ENCODE data around the gene EPN2. TPM values are rescaled to one million over a fixed set of nuclear protein-coding genes. Genes with fewer than 3 reads are reported as not detected.
A peak's percentile ranks its signal among the peaks of the same experiment; 100 is the strongest.

EPN2 gene
- total and polyA plus RNA-seq, 12 donors: 12.0 to 53.8 (median 22.5) TPM

DNA sequence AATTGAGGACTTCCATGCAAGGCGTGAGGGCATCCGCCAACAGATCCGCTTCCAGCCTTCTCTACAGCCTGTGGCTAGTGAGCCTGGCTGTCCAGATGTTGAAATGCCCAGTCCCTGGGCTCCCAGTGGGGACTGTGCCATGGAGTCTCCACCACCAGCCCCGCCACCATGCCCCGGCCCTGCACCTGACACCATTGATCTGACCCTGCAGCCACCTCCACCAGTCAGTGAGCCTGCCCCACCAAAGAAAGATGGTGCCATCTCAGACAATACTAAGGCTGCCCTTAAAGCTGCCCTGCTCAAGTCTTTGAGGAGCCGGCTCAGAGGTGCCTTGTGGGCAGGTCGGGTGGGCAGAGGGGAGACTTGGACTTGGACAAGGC, 144.2 kb downstream of the EPN2 start:
- Histone ChIP-seq H3K36me3 (replicated peaks in 1 of 2) (peaks cover 0 to 53% of the 10 kb centered on the region in 2 donors), H3K27ac (no peak overlapping the region), H3K4me1 (replicated peaks in 1 of 2) (peaks cover 16 to 45% of the 10 kb centered on the region in 2 donors), H3K4me3 (no peak overlapping the region), H3K9me3 (replicated peaks in 1 of 3) (no peaks in the 10 kb centered on the region), H3K27me3 (no peaks in the 10 kb centered on the region)
- DNase-seq: peak in 3 of 7 donors; percentile 10 to 45 (median 27)
- 83 to 95% (median 94%) methylated on average over 3 to 7 of the region's 7 CpGs for WGBS, 4 donors
- intact Hi-C loops (cut with DNase I): no loop called here
- no peak for TF ChIP-seq POLR2A (IDR thresholded peaks at IDR 0.05)
- TF ChIP-seq CTCF (IDR thresholded peaks at IDR 0.05): no peak

GRCh38 chr17:19381741-19382444, 144.7 kb downstream of the EPN2 start:
- peaks cover 22 to 46% of the 10 kb centered on the region in 2 donors for H3K4me1 ChIP-seq (replicated peaks in 1 of 2)
- 89 to 96% (median 92%) methylated on average over 31 of the region's 31 CpGs for WGBS, 4 donors
- peak overlapping the region in 1 of 5 donors; percentile 36 for H3K27ac ChIP-seq
- intact Hi-C loops (cut with DNase I): no loop called here
- no peak for TF ChIP-seq POLR2A (IDR thresholded peaks at IDR 0.05)
- no peak for TF ChIP-seq CTCF (IDR thresholded peaks at IDR 0.05)
- H3K36me3 ChIP-seq (replicated peaks in 1 of 2): peaks cover 0 to 53% of the 10 kb centered on the region in 2 donors
- peak in 5 of 7 donors; percentile 11 to 53 (median 16) for DNase-seq
- H3K4me3 ChIP-seq: no peak overlapping the region
- H3K9me3 ChIP-seq (replicated peaks in 1 of 3): no peaks in the 10 kb centered on the region
- H3K27me3 ChIP-seq: no peaks in the 10 kb centered on the region

DNA sequence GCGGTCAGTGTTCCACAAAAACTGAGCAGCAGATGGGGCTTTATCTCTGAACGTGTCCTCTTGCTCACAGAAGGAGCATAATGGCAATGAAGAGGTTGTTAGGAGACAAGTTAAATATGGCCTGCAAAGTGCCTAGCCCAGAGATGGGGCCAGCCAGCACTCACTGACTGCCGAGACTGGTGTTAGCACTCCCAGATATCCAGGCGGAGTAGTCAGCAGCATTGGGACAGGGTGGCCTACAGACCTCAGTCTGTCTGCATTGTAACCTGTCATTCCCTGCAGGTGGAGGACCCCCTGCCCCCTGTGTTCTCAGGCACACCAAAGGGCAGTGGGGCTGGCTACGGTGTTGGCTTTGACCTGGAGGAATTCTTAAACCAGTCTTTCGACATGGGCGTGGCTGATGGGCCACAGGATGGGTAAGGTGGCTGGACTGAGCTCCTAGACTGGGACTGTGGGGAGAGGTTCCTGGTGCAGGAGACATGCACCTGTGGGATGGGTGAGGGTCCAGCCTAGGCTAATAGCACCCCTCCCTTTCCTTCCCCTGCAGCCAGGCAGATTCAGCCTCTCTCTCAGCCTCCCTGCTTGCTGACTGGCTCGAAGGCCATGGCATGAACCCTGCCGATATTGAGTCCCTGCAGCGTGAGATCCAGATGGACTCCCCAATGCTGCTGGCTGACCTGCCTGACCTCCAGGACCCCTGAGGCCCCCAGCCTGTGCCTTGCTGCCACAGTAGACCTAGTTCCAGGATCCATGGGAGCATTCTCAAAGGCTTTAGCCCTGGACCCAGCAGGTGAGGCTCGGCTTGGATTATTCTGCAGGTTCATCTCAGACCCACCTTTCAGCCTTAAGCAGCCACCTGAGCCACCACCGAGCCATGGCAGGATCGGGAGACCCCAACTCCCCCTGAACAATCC, 145.6 kb downstream of the EPN2 start:
- TF ChIP-seq CTCF (IDR thresholded peaks at IDR 0.05) (no peak), POLR2A (IDR thresholded peaks at IDR 0.05) (no peak)
- H3K9me3 ChIP-seq (replicated peaks in 1 of 3): no peaks in the 10 kb centered on the region
- no peaks in the 10 kb centered on the region for H3K27me3 ChIP-seq
- intact Hi-C loops (cut with DNase I): no loop called here
- DNase-seq: peak in 3 of 7 donors; percentile 9 to 53 (median 12)
- H3K36me3 ChIP-seq (replicated peaks in 1 of 2): peaks cover 0 to 53% of the 10 kb centered on the region in 2 donors
- peaks cover 31 to 51% of the 10 kb centered on the region in 2 donors for H3K4me1 ChIP-seq (replicated peaks in 1 of 2)
- peak overlapping the region in 1 of 5 donors; percentile 36 for H3K27ac ChIP-seq
- 84 to 88% (median 86%) methylated on average over 12 to 13 of the region's 13 CpGs for WGBS, 4 donors
- H3K4me3 ChIP-seq: no peak overlapping the region

All from adrenal gland (tissue), 12 donors.